GM21576 (cell line): ENCODE data around the gene UNC5C.

Experiments used
- ATAC-seq: cut with Tn5 transposase; IDR thresholded peaks from one replicate; pipeline ENCODE4 v1.9.1; 2021; ENCODE audit warnings: mild to moderate bottlenecking, moderate library complexity; ENCODE audit not compliant: unreplicated experiment

The UNC5C gene

GRCh38 chr4:95284655-95285054 is 264.1 kb downstream of the UNC5C start:
- ATAC-seq, result no peak

GRCh38 chr4:95283320-95283719 is 265.5 kb downstream of the UNC5C start:
- no peak for ATAC-seq

DNA sequence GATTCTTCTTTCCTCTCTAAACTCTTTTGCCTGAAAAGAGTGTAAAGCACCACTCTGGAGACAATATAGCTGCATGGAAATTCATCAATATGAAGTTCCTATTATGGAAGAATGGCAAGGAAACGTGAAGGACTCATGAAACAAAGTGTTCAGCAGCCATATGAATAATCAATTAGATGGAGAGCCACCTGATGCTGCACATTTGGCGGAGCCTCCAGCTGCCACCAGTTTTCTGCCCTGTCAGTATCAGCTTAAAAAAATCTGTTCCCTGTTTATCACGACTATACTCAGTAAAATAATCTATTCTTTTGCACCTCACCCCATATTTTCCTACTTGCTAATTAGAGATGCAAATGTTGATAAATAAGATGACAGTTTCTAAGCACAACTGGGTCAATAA is 276.0 kb downstream of the UNC5C start:
- no peak for ATAC-seq

DNA sequence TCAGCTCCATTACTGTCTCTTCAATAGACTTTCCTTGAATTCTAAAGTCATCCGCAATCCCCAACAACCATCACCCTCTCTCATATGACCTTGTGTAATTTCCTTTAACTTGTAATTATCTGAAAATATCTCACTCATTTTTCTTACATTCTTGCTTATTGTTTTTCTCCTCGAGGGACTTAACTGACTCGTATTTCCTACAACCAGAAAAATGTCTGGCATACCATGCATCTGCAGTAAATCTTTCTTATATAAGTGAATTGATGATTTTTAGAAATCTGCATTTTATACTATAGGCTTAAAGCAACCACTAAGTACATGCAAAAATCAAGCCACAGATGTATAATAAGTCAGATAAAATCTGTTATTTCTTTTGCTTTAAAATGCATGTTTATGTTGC is 276.7 kb downstream of the UNC5C start:
- no peak for ATAC-seq

- ATAC-seq, result no peak
Measured at GRCh38 chr4:95268819-95269565, 279.8 kb downstream of the UNC5C start.

GRCh38 chr4:95267081-95267480 is 281.7 kb downstream of the UNC5C start:
- no peak for ATAC-seq

DNA sequence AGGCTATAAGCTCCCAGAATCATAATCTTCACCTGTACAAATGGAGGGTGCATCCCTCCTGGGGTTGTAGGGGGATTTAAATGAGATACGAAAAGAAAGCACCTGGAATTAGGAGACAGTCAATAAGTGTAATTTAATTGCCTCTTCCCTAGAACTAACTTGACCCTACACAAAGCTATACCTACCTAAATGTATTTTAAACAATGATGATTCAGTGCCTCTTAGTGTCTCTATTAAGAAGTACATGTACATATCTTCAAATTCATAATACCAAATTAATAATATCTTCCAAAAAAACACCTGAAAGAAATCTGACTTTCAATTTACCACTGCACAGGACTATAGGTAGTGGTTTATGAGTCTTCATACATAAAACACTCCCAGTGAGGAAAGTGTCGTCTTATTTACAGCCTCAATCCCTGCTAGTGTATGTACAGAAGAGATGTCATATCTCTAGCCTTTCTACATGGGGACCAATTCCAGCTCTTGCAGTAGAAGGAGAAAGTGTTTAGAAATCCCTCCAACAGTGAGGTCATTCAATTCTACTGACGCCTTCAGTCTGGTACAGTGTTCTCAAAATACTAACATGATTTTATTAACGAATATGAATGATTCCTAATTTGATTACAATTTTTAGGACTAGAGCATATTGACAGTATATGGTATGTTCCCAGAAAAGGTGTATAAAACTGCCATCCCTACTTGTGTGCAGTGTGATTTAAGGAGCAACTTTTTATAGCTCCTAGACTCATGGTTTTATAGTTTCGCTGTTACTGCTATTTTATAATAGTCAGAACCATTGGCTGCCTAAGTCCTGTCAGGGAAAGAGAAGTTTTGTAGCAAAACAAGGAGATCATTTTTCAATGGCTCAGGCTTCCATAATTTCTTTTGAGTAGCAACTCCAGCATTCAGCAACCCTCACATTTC is 282.7 kb downstream of the UNC5C start:
- ATAC-seq, result no peak

- ATAC-seq, result no peak
Measured at GRCh38 chr4:95264843-95265242, 283.9 kb downstream of the UNC5C start.

DNA sequence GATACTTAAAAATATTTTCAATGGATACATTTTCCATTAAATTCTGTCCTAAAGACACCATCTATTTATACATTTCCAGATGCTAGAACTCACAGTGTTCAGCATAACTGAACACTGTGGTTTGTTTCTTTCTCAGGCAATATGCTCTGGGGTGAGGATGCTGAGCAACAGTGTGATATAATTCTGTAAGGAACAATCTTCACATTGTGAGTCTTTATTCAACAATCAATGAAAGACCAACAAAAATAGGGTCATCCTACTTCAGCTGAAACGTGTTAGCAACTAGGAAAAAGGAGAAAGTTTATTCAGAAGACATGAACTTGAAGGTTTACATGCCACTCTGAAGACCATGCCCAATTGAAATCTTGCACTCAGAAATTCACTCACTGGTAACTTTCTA is 284.8 kb downstream of the UNC5C start:
- ATAC-seq, result no peak

DNA sequence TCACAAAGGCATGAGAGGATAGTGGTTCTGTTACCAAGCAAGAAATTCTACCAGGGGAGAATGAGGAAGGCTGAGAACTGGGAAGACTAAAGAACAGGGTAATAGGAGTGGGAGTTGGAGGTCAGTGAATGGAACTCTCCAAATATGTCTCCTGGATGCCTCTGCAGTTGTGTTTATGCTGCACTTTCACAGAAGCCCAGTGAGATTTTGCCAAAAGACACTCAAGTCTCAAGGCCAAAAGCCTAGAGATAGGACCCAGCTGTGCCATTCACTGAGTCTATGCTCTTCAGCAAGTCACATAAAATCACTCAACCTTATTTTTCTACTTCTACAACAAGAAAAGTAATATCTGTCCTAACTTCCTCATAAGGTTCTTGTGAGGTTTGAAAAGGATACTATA is 285.4 kb downstream of the UNC5C start:
- no peak for ATAC-seq

DNA sequence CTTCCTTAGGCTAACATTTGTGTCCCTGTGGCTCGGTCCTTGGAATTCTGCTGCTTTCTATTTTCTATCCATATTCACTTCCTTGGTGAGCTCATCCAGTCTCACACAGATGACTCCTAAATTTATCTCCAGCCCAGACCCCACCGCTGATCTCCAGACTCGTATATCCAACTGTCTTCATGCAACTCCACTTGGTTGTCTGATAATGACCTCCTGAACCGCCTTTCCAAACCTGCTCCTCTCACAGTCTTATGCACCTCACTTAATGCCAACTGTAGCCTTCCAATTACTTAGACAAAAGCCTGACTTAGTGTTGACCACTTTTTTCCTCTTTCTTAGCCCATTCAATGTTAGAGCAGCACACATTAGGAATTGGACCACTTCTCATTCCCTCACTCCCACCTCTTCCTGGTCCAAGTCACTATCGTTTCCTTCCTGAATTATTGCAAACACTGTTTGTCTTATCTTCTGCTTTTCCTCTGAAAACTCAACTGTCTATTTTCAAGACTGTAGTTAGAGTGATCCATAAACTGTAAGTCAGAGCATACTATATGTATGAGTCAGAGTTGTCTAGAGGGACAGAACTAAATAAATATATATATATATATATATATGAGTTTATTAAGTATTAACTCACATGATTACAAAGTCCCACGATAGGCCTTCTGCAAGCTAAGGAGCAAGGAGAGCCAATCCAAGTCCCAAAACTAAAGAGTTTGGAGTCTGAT is 292.5 kb downstream of the UNC5C start:
- ATAC-seq, result no peak

- no peak for ATAC-seq
Measured at GRCh38 chr4:95255396-95256107, 293.2 kb downstream of the UNC5C start.

DNA sequence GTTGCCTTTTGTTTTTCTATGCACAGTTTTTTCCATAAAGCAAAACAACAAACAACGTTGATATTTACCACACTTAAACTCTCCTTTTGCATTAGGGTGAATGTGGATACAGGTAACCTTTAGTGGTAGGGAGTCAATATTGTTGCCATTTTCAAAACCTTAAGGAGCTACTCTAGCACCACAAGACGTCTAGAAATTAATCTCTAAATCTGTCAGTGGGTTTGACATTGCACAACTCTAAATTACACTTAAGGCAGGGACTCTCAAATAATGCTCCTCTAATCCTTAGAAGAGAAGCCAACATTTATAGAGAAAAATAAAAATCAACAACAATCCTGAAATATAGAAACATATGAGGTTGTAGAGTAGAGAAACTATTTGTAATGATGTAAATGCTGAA is 297.2 kb downstream of the UNC5C start:
- ATAC-seq, result no peak

GRCh38 chr4:95250544-95251137 is 298.1 kb downstream of the UNC5C start:
- no peak for ATAC-seq

DNA sequence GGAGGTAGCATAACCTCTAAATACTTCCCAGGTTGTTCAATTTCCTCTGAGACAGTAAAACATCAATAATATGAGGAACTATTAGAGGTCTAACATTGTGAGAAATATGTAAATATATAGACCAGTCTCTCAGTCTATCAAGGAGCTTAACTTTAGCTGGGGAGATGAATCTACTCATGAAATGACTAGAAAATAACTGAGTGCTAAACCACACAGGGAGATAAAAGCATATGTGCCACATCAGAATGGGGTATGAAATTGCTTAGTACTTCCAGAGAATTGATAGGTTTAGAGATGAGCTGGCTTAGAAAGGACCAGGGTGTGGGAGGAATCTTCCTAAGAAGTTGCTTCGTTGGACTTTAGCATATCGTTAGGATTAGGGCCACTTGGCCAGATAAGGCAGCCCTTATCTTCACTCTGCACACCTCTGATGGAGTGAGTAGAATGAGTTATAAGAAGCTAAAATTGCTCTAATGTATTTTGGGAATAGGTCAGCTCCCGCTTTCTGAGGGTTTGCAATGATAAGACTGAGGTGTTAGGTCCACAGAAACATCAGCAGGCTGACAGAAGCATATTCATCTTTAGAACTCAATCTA is 299.2 kb downstream of the UNC5C start:
- no peak for ATAC-seq

DNA sequence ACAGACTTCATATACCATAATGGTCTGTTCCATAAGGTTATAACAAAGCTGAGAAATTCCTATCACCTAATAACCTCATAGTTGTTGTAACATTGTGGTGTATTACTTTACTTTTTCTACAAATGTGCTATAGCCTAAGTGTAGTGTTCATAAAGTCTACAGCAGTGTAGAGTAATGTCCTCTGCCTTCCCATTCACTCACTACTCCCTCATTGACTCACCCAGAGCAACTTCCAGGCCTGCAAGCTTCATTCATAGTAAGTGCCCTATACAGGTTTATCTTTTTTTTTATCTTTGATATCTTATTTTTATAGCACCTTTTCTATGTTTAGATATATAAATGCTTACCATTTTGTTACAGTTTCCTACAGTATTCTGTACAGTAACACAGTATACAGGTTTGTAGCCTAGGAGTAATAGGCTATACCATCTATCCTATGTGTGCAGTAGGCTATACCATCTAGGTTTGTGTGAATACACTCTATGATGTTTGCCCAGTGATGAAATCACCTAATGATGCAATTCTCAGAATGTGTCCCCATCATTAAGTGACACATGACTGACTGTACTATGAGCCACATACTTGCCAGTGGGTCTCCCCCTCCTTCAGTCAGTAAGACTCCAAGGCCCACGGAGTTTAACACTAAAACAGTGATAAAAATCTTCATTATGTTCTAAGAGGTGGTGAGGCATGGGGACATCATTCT is 299.9 kb downstream of the UNC5C start:
- no peak for ATAC-seq

DNA sequence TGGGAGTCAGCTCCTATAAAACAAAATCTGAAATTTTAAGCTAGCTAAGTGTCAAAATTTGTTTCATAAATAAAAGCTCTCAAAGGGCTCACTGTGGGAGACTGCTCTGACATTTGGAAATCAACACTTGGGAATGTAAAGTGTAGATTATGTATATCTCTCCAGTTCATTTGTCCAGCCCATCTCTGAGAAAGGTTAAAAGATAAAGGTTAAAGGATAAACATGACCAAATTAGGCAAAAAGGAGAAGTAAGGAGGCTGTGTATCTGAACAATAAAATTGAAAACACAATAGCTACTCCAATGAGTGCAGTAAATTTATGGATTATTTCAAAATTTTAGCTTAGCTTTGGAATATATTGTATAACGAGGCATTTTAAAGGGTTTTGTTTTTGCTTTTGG is 304.9 kb downstream of the UNC5C start:
- ATAC-seq, result no peak

DNA sequence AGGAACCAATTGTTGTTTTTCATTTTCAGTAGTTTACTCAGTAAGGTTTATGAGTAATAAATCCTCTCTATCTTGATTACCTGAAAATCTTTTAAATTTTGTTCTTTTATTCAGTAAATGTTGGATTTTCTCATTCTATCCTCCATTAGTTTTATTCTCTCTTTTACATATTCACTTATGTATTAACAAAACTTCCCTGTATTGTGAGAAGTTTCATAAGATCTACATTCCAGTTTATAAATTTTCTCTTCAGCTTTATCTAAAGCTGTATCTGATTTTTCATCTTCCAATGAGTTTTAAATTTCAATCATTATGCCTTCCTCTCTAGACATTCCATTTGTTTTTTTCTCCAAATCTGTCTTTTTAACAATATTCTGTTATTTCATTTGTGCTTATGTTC is 310.2 kb downstream of the UNC5C start:
- no peak for ATAC-seq

DNA sequence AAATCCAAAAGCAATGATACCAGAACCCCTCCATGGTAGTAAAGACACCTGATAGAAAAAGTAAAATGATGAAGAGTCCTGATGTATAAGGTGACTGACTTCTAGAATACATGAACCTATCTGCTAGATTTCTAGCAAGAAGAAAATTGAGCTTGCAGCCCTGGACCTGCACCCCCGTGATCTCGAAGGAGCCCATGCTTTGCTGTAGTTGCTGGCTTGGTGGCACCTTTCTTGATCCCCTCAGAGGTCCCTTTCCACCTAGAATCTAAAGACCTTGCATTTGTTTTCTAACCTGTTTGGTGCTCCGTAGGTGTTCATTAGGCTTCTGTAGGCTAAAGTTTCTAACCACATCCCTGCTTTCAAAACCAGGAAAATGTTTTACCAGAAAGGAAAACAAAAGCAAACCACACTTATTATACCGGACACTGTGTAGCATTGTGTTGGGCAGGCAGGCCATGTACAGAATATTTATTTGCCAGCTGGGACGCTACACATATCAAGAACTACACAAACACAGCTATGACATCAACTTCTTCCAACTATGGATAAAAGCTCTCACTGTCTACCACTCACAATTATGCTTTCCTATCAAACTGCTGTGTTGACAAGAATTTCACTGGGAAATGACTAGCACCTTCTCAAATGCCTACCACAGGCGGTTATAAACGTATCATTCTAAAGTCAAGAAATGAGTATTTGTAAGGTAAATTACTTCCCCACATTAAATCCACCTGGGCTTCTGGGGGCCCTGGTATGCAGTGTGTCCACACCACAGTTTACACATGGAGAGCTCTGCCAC is 316.2 kb downstream of the UNC5C start:
- ATAC-seq, result no peak
